ENCODE results near the gene RFX2.

DNA sequence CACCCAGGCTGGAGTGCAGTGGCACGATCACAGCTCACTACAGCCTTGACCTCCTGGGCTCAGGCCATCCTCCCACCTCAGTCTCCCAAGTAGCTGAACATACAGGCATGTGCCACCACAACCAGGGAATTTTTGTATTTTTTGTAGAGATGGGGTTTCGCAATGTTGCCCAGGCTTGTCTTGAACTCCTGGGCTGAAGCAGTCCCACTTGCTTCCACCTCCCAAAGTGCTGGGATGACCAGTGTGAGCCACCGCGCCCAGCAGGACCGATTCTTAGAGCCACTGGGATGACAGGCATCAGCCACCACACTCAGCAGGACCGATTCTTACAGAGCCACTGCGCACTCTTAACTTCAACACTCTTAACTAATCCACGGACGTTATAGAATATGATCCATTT, 77.5 kb downstream of the RFX2 start:
- TF ChIP-seq, protein P1, sequence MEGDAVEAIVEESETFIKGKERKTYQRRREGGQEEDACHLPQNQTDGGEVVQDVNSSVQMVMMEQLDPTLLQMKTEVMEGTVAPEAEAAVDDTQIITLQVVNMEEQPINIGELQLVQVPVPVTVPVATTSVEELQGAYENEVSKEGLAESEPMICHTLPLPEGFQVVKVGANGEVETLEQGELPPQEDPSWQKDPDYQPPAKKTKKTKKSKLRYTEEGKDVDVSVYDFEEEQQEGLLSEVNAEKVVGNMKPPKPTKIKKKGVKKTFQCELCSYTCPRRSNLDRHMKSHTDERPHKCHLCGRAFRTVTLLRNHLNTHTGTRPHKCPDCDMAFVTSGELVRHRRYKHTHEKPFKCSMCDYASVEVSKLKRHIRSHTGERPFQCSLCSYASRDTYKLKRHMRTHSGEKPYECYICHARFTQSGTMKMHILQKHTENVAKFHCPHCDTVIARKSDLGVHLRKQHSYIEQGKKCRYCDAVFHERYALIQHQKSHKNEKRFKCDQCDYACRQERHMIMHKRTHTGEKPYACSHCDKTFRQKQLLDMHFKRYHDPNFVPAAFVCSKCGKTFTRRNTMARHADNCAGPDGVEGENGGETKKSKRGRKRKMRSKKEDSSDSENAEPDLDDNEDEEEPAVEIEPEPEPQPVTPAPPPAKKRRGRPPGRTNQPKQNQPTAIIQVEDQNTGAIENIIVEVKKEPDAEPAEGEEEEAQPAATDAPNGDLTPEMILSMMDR (IDR thresholded peaks at IDR 0.05 in 4 of 5, conservative IDR thresholded peaks at IDR 0.05 in 1 of 5) = no peak
- TF ChIP-seq POLR2A (IDR thresholded peaks at IDR 0.05) = no peak

Data from gastrocnemius medialis (tissue), 4 donors.